ENCODE data around the gene TMEM212.
"Not testable (repeated sequence)": the region's sequence is repeated elsewhere in the genome, so short reads cannot be mapped to it uniquely, and the experiment has no call there.

The TMEM212 gene

DNA sequence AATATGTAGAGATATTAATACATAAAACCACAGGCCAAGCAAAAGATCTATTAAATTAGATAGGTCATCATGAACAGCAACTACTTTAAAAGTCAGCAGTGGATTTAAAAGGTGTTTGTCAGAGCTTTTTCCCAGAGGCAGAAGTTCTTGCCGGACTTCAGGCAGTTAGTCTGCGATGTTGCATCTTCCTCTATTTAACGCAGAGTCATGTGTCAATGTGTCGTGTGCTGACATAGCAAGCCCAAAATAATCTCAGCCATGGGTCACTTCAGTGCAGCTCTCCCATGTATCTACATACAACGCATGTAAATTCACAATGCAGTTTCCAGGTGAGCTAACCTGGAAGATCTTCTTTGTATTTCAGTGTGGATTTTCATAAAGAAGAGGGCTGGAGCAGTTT, 8.0 kb upstream of the TMEM212 start:
- DNase-seq, result no peak

DNA sequence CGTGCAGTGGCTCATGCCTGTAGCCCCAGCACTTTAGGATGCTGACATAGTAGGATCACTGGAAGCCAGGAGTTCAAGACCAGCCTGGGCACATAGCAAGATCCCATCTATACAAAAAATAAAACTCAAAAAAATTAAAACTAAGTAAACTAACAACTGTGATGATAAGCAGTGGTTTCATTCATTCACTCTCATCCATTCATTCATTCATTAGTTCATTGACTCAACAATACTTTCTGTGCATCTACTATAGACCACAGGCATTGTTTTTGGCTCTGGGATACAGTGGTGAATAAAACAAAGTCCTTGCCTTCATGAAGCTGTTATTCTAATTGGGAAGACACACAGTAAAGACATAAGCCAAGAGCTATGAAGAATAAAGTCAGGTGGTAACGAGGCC, 7.5 kb upstream of the TMEM212 start:
- no peak for DNase-seq

DNA sequence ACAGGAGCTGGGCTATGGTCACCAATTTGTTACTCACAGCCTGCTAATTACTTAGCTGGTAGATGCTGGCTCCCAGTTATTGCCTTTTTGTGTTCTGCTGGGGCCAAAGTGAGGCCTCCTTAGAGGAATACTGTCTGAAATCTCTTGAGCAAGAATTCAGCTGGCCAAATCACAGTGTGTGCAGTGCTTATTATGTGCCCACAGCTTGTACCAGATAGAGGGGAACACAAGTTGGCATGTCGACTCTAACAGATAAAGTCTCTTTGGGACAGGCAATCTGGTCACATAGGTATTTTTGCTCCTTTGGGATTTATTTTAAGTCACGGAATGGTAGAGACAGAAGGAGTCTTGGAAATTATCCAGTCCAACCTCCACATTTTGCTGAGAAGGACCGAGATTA, 6.3 kb upstream of the TMEM212 start:
- DNase-seq, result no peak

DNA sequence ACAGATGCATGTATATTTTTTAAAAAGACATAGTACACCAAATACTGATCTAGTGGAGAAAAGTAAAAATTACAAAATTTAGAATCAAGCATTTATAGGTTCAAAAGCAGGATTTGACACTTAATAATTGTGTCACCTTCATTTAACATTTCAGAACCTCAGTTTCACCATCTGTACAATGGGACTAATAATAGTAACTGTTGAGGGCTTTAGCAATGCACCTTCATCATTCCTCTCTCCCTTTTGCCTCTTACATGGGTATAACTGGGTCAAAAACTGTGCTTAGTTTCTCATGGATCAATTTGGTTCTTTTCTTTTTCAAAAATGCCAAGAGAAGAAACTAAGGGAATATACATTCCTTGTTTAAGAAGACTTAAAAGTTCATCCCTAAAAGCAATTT, 5.5 kb upstream of the TMEM212 start:
- DNase-seq, result no peak

DNA sequence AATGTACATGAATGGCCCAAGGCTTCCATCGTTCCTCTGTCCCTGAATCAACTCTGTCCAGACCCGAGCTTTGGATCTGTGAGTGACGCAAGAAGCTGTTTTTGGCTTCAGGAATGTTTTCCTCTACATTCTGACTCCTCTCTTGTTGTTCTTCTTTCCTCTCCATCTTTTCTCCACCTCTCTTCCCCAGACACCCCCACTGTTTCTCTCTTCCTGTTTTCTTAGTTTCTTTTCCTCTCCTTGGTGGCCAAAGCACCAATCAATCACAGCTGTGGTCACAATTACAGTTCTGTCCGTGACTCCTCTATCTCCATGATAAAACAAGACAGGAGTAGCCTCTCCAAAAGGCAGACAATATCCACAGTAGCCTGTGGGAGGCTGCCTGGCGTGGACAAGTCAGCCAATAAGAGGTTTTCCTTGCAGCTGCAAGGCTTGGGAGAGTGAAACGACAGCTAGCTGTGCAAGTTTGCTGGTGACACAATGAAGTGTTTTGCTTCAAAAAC, 4.9 kb upstream of the TMEM212 start:
- DNase-seq, result no peak

DNA sequence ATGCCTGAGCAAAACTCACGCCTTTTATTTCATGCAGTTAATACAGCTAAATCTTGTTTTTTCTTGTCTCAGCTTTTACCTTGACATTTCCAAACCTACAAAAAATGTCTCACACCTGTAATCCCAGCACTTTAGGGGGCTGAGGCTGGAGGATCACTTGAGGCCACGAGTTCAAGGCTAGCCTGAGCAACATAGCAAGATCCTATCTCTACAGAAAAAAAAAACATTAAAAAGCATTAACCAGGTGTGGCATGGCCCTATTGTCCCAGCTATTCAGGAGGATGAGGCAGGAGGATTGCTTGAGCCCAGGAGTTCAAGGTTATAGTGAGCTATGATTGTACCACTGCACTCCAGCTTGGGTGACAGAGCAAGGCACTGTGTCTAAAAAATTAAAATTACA, 3.9 kb upstream of the TMEM212 start:
- no peak for DNase-seq

DNA sequence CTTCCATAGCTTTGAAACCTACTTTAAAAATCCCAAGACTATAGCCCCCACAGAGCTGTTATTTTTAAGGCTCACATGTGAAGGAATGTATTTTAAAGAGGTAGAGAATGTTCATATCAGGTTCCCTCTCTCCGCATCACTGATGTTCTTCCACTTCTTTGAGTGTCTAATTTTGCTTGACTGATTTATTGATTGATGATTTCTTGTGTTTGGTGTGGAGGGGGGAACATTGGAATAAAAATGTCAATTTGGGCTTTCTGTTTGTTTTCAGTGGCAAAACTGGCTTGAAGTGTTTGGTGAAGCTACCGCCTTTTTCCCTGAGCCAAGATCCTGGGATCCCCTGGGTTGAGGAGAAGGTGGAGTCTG, 2.7 kb upstream of the TMEM212 start:
- no peak for DNase-seq

DNA sequence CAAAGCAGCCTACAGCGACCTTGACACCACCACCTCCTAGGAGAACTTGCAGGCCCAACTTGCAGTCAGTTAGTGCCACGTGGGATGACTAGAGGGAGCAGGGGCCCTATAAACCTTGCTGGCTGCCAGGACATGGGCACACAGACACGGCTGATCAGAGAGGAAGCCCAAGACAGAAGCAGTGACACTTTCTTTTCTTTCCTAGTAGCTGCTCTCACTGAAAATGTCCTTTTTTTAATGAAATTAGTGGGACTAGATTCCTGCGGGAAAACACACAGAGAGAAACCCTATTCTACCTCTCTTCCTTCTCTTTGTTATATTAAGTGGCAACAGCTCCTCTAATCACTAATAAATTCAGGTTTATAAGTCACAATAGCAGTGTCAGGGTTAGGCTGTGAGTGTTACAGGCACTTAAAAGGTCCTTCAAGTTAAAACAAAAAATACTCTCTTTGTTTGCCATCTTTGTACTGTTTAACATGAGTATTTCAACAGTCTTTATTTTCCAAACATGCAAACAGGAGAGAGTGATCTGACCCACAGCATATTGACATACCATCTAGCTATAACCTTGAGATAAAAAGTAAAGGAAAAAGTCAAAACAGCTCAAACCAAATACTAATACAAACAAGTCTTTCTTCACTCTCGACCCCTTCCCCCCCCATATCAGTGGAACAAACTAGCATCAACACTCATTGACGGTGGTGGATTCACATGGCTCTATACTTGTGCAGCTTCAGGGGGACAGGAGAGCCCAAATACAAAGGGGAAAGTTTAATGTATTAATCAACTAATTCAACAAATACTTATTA, 2.1 kb upstream of the TMEM212 start:
- DNase-seq, result no peak

DNA sequence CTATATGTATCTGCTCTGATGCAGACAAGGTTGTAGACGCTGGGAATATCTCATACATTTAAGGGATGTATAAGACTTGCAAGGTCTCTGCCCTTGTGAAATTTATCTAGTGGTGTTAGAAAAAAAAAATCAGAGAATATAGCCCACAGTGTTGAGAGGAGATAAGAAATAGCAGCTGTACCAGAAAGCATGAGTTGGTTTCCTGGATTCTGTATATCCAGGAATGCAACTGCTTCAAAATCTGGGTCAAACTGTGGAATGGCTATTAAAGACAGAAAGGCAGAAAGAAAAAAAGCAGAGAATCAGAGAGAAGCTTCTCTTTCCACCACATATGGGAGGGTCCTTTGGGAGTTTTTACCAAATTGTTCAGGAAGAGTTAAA, 1.5 kb upstream of the TMEM212 start:
- no peak for DNase-seq

DNA sequence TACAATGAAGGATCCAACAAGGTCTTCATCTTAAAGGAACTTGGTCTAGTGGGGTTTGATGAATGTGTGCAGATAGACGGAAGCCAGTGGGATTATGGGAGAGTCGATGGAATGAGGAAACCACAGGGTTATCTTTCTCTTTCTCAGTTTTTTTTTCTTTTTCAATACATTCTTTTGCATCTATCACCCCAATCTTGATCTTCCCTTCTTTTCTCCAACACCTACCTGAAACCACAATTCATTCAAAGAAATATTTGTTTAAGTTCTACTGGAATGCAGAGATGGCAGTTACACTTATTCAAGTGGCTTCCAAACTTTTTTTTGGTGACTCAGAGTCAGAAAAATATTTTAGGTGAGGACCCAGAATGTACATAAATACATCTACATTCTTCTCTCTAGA, 1.7 kb downstream of the TMEM212 start:
- no peak for DNase-seq

DNA sequence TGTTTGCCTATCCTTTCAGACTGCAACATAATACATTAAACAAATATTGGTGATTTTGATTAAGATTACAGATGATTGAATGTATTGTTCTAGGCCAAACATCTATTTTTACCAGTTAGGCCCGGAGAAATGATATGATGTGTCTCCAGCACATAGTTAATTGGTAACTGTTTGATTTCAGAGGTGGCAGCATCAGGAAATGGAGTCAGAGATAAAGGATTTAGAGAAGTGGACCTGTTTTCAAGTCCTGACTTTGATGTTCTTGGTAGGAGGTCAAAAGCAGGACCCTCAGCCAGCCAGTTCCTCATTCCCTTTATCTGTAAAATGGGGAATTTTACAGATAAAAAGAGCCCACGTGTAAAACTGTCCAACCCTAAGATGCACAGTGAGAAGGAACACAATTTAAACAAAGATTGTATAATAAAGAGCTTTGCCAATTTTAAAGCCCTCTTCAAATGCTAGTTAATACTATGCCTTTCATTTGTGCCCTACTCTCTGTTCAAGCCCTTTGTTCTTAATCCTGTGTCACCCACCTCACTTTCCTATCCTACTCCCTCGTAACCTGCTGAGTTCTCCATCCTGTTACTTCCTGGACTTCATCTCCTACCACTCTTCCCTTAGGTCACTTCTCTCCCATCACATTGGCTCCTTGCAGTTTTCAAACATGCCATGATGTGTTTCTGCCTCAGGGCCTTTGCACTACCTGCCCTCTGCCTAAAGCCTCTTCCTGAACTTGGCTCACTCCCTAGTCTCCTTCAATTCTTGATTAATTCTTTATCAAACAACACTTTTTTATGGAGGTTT, 2.5 kb downstream of the TMEM212 start:
- DNase-seq, result no peak

DNA sequence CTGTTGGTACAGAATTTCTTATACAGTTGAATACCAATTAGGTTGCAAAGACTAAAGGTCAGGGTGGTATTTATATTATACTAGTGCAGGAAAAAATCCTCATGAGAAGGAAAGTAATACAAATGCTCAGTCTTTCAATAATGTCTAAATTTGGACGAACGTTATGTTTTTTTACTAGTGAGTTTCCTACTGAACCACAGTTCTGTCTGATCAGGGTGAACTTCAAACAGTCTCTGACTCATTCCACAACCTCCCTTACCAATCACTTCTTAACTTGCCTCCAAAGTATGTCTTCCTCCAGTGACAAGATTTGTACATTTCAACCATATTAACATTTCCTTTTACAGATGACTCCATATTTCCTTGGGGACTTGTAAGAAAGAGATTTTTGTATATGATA, 3.4 kb downstream of the TMEM212 start:
- no peak for DNase-seq

DNA sequence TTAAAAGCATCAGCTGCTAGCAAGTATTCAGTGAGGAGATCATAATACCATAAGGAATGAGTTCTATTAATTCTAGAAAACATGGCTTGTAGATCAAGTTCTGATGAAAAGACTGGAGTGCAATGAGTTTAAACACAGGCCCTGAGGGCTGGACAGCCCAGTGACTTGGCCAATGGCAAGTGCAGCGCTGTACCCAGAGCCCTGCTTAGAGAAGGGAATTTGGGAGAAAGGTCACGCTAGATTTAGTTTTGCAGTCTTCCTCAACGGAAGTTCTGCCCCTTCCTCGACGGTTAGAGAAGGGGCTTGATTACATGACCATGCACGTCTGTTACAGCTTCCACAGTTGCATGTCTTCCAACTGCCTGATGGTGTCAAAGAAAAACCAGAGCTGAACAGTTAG, 4.0 kb downstream of the TMEM212 start:
- no peak for DNase-seq

DNA sequence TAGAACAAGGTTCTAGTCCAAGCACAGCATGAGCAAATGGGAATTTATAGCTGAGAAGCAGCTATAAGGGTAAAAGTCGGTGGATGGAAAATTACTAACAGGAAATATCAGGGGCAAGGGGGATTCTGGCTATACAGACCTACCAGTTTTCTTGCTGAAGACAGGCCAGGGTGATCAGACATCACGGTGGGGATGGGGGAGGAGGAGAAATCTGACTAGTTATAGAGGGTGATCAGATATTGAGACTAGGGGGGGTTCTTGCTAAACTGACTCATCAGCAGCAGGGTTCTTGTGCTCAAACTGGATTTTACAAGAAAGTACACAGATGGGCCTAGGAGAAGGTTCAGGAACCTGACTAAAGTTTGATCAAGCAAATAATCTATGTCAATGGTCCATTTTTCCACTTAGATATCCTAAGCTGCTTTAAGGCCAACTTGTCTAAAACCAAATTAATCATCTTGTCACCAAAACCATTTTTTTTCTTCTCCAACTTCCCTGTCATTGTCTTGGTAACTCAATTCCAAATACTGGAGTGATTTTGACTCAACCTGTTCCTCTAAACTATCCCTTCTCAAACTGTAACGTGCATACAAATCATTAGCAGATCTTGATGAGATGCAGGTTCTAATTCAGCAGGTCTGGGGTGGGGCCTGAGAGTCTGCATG, 4.6 kb downstream of the TMEM212 start:
- DNase-seq, result no peak

DNA sequence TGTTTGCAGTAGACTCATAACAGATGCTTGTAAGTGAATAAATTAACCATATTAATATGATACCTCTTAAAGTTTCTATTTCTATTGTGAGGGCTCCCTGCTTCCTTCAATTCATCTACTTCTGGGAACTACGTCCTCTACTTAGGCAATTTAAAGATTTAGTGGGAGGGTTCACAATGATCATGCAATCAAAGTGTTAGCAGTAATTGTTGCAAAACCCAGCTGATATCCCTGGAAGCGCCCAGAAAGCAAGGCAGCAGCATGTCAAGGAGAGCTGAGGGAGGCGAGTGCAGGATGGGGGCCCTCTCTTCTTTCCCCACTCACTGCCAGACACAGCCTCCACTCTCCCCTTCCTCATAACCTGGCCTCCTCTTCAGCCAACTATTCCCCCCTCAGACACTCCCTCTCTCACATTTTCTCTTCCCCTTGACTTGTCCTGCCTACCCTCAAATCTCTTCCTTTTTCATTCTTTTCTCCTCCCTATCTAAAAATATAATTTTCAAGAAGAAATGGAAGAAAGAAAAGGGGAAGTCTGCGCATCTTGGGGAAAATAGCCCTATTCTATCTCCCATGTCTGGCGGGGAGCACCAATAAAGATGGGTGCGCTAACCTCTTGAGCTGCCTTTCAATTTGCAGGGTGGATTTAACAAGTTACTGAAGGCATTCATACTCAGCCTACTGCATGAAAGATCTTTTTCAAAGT, 6.6 kb downstream of the TMEM212 start:
- DNase-seq, result no peak

DNA sequence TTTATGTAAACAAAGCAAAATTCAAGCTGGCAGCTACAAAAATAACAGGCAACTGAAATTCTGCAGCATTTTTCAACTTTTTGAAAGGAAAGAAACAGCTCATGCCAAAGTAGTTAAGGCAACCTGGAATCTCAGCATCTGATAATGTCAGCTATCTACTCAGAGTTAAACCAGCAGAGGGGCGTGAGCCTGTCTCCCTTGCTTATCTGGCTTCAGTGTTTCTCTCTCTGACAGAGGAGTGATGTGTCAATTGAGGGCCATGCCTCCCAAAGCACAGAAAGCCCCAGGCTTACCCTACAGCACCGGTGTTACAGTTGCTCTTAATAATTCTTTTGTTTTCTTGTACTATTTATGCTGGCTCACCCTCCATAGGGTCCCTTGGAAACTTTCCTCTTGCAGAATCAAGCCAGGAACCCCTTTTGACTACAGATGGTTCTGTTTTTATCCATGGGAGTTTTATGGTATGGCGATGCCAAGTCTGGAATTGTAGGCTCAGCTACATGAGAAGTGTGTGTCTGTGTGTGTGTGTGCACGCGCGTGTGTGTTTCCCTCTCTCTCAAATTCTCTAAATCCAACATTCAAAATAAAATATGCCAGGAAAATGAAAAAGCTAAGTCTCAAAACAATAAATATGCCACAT, 7.3 kb downstream of the TMEM212 start:
- DNase-seq, result no peak

DNA sequence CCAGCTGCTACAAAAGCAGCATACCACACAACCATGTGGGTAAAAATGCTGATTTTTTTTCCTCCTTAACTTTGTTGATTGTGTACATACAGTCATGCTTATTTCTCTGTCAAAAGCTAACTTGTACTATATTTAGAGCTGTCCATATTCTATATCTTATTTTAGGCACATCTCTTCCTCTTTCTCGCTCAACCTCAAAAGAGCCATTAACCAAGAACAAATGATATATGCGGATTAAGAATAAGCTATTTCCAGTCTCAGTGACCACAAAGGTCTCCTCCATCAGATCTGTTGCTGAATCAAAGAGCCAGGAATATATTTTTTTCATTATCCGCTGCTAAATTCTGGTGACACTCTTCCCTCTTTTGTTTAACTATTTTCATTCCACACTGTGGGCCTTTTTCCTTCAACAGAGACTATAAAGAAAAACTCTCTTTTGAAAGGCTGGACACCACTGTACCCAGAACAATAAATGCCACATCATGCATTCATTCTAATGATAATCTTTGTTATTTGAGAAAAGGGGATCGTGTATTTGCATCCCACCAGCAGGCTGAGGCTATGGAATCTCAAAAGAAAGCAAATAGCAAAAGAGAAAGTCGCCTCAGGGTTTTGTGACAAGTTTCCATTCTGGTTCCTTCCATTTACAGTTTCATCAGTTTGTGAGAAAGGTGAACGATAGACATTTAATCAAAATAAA, 8.0 kb downstream of the TMEM212 start:
- DNase-seq, result no peak

DNA sequence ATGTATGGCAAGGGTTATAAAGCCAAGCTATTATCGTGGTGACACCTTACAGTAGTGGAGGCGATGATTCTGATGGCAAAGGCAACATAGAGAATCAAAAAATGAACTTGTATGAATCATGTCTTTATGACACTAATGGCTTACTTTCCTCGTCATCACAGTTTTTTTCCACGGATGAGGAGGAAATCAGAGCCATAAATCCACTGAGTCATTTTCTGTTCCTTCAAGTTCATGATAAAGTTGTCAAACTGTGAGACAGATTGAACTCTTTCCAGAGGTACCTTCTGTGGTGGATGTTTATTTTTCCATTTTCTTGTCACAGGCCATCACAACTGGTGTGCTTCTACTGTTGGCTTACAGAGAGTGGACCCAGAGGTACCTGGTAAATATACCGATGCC, 8.5 kb downstream of the TMEM212 start:
- DNase-seq, result no peak

DNA sequence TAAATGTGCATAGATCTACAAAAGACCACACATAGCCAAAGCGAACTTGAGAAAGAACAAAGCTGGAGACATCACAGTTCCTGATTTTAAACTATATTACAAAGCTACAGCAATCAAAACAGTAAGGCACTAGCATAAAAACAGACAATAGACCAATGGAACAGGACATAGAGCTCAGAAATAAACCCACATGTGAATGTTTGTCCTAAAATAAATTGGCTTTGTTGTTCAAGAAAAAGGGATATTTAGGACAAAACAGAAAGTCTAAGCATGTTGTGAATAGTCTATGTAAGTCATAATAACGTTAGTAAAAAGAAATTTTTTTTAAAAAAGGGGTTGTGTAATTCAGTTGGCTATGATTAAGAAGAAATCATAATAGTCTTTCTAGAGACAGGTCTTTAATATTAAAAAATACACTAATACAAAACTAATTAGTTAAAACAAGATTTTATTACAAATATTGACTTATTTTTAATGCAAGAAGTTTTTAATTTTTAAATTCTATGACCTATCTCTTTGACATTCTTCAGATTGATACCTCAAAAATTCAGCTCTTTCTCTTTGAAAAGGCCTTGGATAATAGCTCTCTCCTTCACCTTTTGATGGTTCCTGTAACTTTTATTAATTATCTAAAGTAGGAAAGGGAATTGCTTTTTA, 11.6 kb downstream of the TMEM212 start:
- no peak for DNase-seq

DNA sequence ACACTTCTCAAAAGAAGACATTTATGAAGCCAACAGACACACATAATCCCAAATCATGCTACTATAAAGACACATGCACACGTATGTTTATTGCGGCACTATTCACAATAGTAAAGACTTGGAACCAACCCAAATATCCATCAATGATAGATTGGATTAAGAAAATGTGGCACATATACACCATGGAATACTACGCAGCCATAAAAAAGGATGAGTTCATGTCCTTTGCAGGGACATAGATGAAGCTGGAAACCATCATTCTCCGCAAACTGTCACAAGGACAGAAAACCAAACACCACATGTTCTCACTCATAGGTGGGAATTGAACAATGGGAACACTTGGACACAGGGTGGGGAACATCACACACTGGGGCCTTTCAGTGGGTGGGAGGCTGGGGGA, 15.6 kb downstream of the TMEM212 start:
- DNase-seq, result not testable (repeated sequence)

DNA sequence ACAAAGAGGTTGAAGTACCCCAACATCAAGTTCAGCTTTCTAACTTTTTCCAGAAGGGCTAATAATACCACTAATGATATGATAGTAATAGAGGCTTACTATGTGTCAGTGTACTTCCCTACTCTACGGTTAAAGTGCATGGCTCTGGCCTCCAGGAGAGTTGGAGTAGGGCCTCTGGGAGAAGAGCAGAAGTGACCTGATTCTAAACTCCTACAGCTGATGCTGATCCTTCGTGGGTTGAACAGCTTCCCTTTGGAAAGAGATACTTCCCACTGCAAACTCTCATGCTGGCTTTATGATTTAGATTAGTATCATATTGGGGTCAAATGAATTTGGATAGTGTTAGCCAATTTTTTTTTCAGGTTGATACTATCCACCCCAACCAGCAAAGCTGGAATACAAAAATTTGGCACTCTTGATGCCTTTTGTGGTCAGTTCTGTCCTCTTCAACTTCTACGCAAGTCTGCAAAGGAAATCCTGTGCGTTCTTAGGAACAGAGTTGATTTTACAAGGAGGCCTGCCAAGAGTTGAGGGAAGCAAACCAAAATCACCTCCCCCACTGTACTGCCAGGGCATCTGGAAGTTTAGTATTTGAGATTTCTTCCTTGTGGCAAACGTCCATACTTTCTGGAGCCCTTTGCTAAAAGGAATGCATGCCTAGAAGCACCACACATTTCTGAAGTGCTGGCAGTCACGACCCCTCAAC, 17.8 kb downstream of the TMEM212 start:
- no peak for DNase-seq

Measured in NCI-H526 treated with DMSO at 0.1 percent for 48 hours (cell line).